GM12891 (cell line): ENCODE results near the gene NALCN. TPM values are rescaled to one million over a fixed set of nuclear protein-coding genes. Genes with fewer than 3 reads are reported as not detected.

Experiments used
- DNase-seq: peaks from one replicate; pipeline ENCODE4 v3.0.0; 2011; ENCODE audit warnings: low spot score; ENCODE audit not compliant: insufficient read length
- FAIRE-seq: peaks from 2 replicates; lab custom pipeline; 2011; peaks lifted over from hg19 to GRCh38; lab: Jason Lieb, UNC
- PAX5 ChIP-seq: IDR thresholded peaks from 2 replicates; pipeline ENCODE4 v1.6.1; 2011; ENCODE audit warnings: low read length, moderate library complexity, mild to moderate bottlenecking; ENCODE audit not compliant: insufficient read depth, severe bottlenecking
- POLR2A ChIP-seq: IDR thresholded peaks from 2 replicates; pipeline ENCODE4 v1.6.1; 2011; ENCODE audit warnings: low read depth, low read length, control low read depth
- POLR2AphosphoS5 ChIP-seq: IDR thresholded peaks from 2 replicates; pipeline ENCODE4 v1.6.1; 2011; ENCODE audit warnings: low read depth, low read length, control low read depth
- POU2F2 ChIP-seq: IDR thresholded peaks from 2 replicates; pipeline ENCODE4 v1.6.1; 2011; ENCODE audit warnings: low read depth, mild to moderate bottlenecking, control low read depth, low read length, moderate library complexity
- SPI1 ChIP-seq: IDR thresholded peaks from 2 replicates; pipeline ENCODE4 v1.6.1; 2011; ENCODE audit warnings: low read depth, low read length, control low read depth
- TAF1 ChIP-seq: IDR thresholded peaks from 2 replicates; pipeline ENCODE4 v1.6.1; 2011; ENCODE audit warnings: low read depth, low read length, control low read depth
- polyA plus RNA-seq: library from polyadenylated mRNA; unstranded; fragments of >200 nt; gene quantifications from one replicate; pipeline ENCODE4 v1.2.1, GENCODE V29; 2012; ENCODE audit warnings: low read depth, missing spikeins, inconsistent platforms; ENCODE audit not compliant: missing spikeins

The NALCN gene
- polyA plus RNA-seq: 0.01 TPM

GRCh38 chr13:101416181-101417042 is at the start of gene NALCN:
Gene NALCN, minus strand, starts transcription at chr13:101416508. Its CDS starts 17,382 bp downstream, at chr13:101399126.
- DNase-seq: no peak
- TF ChIP-seq PAX5 (no peak), POU2F2 (no peak), TAF1 (no peak), POLR2A (no peak), POLR2AphosphoS5 (no peak), SPI1 (no peak)
- FAIRE-seq: no peak

- FAIRE-seq (no peak), DNase-seq (no peak)
- TF ChIP-seq POLR2AphosphoS5: no peak
- no peak for TF ChIP-seq SPI1
Measured at GRCh38 chr13:101465877-101466276, 49.6 kb upstream of the NALCN start.

GRCh38 chr13:101457176-101457575 is 40.9 kb upstream of the NALCN start:
- DNase-seq (no peak), FAIRE-seq (no peak)
- TF ChIP-seq SPI1 (no peak), TAF1 (no peak), POLR2AphosphoS5 (no peak), POLR2A (no peak), POU2F2 (no peak), PAX5 (no peak)

GRCh38 chr13:101455863-101456262 is 39.6 kb upstream of the NALCN start:
- FAIRE-seq (no peak), DNase-seq (no peak)
- TF ChIP-seq PAX5 (no peak), POLR2A (no peak), TAF1 (no peak), SPI1 (no peak), POU2F2 (no peak), POLR2AphosphoS5 (no peak)

GRCh38 chr13:101454767-101455166 is 38.5 kb upstream of the NALCN start:
- DNase-seq (no peak), FAIRE-seq (no peak)
- TF ChIP-seq POU2F2: no peak
- no peak for TF ChIP-seq SPI1
- TF ChIP-seq PAX5: no peak
- no peak for TF ChIP-seq POLR2A
- no peak for TF ChIP-seq POLR2AphosphoS5
- no peak for TF ChIP-seq TAF1

- DNase-seq: no peak
- TF ChIP-seq TAF1 (no peak), PAX5 (no peak), POLR2AphosphoS5 (no peak), POU2F2 (no peak), SPI1 (no peak), POLR2A (no peak)
- FAIRE-seq: no peak
Measured at GRCh38 chr13:101453784-101454201, 37.5 kb upstream of the NALCN start.

- DNase-seq (peak; percentile 16), FAIRE-seq (no peak)
- no peak for TF ChIP-seq POLR2AphosphoS5
- TF ChIP-seq SPI1: no peak
- TF ChIP-seq POU2F2: no peak
- no peak for TF ChIP-seq PAX5
- TF ChIP-seq TAF1: no peak
- TF ChIP-seq POLR2A: no peak
Measured at GRCh38 chr13:101452519-101453485, 36.5 kb upstream of the NALCN start, which contains the start of gene ITGBL1. Gene ITGBL1, plus strand, starts transcription at chr13:101452675. Its CDS starts 159 bp downstream, at chr13:101452834.

GRCh38 chr13:101451641-101452040 is 35.3 kb upstream of the NALCN start:
- DNase-seq (no peak), FAIRE-seq (no peak)
- no peak for TF ChIP-seq TAF1
- no peak for TF ChIP-seq POLR2A
- TF ChIP-seq POLR2AphosphoS5: no peak
- TF ChIP-seq PAX5: no peak
- no peak for TF ChIP-seq POU2F2
- TF ChIP-seq SPI1: no peak

- FAIRE-seq: no peak
- TF ChIP-seq PAX5: no peak
- no peak for TF ChIP-seq POLR2AphosphoS5
- TF ChIP-seq TAF1: no peak
- TF ChIP-seq POU2F2: no peak
- TF ChIP-seq SPI1: no peak
- no peak for TF ChIP-seq POLR2A
- DNase-seq: no peak
Measured at GRCh38 chr13:101450749-101451130, 34.4 kb upstream of the NALCN start.
